ENCODE results near the gene KATNBL1.

DNA sequence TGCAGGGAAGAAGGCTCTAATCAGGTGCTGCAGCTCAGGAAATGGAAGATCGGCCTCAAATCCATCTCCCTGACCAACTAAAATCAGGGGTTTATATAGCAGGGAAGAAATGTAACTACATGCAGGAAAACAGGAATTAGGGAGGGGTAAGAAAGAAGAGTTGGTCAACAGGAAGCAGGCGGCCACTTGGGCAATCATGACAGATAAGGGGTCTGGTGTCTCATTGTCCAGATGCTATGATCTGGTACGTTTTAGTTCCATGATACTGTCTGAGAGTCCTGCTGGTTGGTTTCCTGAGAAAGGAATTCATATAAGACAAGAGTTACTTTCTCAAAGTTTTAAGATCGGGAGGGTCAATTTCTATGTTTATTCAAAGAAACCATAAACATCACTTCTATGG lies 24.2 kb downstream of the KATNBL1 start:
- TF ChIP-seq POLR2A (IDR thresholded peaks at IDR 0.05) (no peak), POLR2AphosphoS5 (IDR thresholded peaks at IDR 0.05) (no peak)
- TF ChIP-seq, protein P1, sequence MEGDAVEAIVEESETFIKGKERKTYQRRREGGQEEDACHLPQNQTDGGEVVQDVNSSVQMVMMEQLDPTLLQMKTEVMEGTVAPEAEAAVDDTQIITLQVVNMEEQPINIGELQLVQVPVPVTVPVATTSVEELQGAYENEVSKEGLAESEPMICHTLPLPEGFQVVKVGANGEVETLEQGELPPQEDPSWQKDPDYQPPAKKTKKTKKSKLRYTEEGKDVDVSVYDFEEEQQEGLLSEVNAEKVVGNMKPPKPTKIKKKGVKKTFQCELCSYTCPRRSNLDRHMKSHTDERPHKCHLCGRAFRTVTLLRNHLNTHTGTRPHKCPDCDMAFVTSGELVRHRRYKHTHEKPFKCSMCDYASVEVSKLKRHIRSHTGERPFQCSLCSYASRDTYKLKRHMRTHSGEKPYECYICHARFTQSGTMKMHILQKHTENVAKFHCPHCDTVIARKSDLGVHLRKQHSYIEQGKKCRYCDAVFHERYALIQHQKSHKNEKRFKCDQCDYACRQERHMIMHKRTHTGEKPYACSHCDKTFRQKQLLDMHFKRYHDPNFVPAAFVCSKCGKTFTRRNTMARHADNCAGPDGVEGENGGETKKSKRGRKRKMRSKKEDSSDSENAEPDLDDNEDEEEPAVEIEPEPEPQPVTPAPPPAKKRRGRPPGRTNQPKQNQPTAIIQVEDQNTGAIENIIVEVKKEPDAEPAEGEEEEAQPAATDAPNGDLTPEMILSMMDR (IDR thresholded peaks at IDR 0.05), result no peak
